ENCODE results near the gene GOLGA6L6.
"Not testable (repeated sequence)": the region's sequence is repeated elsewhere in the genome, so short reads cannot be mapped to it uniquely, and the experiment has no call there.

GOLGA6L6 gene, protein sequence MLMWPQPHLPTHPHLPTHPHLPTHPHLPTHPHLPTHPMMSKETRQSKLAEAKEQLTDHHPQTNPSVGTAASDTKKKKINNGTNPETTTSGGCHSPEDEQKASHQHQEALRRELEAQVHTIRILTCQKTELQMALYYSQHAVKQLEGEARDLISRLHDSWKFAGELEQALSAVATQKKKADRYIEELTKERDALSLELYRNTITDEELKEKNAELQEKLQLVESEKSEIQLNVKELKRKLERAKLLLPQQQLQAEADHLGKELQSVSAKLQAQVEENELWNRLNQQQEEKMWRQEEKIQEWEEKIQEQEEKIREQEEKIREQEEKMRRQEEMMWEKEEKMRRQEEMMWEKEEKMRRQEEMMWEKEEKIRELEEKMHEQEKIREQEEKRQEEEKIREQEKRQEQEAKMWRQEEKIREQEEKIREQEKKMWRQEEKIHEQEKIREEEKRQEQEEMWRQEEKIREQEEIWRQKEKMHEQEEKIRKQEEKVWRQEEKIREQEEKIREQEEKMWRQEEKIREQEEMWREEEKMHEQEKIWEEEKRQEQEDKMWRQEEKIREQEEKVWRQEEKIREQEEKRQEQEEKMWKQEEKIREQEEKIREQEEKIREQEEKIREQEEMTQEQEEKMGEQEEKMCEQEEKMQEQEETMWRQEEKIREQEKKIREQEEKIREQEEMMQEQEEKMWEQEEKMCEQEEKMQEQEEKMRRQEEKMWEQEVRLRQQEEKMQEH

DNA sequence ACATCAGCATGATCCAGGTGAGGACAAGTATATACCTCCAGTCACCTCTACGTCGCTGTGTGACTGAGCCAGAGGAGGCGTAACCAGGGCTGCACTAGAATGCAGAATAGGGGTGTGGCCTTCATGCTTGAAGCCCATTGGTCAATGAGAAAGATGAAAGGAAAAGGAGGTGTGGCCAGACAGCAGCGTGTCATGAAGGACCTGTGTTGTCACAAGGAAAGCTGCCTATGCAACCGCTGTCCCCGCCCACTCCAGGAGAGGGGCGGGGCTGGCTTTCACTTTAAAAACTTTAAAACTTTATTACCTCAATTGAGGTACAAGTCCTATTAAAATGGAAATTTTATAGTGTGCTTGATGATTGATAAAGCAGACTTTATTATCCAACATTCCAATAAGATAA lies at the start of gene GOLGA6L6:
Gene GOLGA6L6 (minus strand): TSS at position 101 of the 400 bp plus-strand sequence. CDS start 91 bp downstream, at position 10.
- DNase-seq (ENCODE audit: low read depth) = not testable (repeated sequence)

- DNase-seq (ENCODE audit: low read depth) = not testable (repeated sequence)
Observed at GRCh38 chr15:20590069-20590468, 48.5 kb upstream of the GOLGA6L6 start.

DNA sequence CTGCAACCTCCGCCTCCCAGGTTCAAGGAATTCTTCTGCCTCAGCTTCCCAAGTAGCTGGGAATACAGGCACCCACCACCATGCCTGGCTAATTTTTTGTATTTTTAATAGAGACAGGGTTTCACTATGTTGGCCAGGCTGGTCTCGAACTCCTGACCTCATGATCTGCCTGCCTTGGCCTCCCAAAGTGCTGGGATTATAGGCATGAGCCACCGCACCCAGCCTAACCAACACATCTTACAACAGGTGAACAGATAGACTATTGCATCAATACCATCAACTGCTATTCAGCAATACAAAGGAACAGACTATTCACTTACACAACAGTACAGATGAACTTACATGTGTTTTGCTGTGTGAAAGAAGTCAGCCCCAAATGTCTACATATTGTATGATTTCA lies 45.2 kb upstream of the GOLGA6L6 start:
- not testable (repeated sequence) for DNase-seq (ENCODE audit: low read depth)

- not testable (repeated sequence) for DNase-seq (ENCODE audit: low read depth)
Observed at GRCh38 chr15:20582726-20583115, 41.1 kb upstream of the GOLGA6L6 start.

- not testable (repeated sequence) for DNase-seq (ENCODE audit: low read depth)
Observed at GRCh38 chr15:20582109-20582725, 40.6 kb upstream of the GOLGA6L6 start.

- not testable (repeated sequence) for DNase-seq (ENCODE audit: low read depth)
Observed at GRCh38 chr15:20581261-20582108, 39.9 kb upstream of the GOLGA6L6 start.

DNA sequence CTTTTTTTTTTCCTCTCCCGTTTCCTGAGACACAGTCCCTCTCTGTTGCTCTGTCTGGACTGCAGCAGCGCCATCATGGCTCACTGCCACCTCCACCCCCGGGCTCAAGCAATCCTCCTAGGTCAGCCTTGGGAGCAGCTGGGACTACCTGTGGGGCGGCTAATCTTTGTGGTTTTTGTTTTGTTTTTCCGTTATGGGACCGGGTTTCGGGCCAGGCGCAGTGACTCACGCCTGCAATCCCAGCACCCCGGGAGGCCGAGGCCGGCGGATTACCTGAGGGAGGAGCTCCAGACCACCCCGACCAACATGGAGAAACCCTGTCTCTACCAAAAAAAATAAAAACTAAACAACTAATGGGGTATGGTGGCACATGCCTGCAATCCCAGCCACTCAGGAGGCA lies 38.1 kb upstream of the GOLGA6L6 start:
- DNase-seq (ENCODE audit: low read depth) = not testable (repeated sequence)

GRCh38 chr15:20551289-20551688 lies 9.7 kb upstream of the GOLGA6L6 start:
- DNase-seq (ENCODE audit: low read depth) = not testable (repeated sequence)

GRCh38 chr15:20505926-20506658 lies 35.5 kb downstream of the GOLGA6L6 start:
- not testable (repeated sequence) for DNase-seq (ENCODE audit: low read depth)

DNA sequence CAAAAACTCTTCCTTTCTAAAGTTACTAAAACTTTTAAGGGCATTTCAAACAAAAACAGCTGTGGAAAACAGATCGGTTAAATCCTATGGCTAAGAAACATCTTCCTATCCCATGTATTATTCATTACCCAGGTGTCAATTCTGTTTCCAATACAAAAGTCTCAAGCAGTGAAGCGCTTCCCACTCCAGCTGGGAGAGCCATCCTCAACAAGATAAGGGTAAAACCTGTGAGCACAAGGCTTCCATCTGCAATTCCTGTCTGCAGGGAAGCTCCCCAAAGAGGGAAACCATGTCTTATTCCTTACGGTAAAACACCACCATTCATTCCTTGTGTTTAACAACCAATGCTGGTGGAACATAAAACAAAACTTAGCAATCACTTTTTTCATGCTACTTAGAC lies 38.8 kb downstream of the GOLGA6L6 start:
- not testable (repeated sequence) for DNase-seq (ENCODE audit: low read depth)

- not testable (repeated sequence) for DNase-seq (ENCODE audit: low read depth)
Observed at GRCh38 chr15:20501512-20502222, 39.9 kb downstream of the GOLGA6L6 start.

DNA sequence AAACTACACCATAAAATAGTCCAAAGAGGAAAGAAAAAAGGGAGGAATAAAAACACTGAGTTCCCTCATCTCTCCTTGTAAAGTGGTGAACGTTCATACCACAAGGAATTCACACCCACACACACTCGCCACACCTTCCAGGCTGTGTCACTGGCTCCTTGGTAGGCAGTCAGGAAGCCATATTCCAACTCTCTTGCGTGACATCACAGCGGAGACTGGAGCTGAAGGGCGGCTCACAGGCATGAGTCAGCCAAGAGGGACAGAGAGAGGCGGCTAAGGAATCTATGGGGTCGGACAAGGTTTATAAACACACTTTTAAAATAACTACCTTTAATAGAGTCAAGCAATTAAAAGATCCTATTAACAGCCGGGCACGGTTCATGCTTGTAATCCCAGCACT lies 43.8 kb downstream of the GOLGA6L6 start:
- not testable (repeated sequence) for DNase-seq (ENCODE audit: low read depth)

DNA sequence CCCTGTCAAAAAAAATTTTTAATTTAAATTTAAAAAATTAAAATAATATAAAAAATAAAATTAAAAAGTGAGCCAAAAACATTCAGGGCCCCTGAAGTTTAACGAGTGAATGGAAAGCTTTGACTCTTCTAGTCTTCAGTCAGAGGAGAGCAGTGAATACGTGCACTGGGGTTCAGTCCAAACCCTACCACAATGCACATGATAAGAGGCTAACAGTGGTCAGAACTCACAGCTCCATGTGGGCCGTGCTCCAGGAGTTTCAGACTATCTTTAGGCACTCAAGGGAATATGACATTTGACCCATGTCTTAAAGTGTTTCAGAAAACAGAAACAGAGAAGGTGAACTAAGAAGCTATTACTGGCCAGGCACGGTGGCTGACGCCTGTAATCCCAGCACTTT lies 48.6 kb downstream of the GOLGA6L6 start:
- DNase-seq (ENCODE audit: low read depth) = not testable (repeated sequence)

DNA sequence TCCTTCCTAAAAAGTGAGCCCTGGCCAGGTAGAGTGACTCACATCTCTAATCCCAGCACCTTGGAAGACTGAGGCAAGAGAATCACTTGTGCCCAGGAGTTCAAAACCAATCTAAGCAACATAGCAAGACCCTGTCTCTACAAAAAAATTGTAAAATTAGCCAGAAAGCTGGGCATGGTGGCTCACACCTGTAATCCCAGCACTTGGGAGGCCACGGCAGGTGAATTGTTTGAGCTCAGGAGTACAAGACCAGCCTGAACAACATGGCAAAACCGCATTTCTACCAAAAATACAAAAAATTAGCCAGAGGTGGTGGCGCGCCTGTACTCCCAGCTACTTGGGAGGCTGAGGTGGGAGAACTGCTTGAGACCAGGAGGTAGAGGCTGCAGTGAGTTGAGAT lies 49.0 kb downstream of the GOLGA6L6 start:
- DNase-seq (ENCODE audit: low read depth) = not testable (repeated sequence)

DNA sequence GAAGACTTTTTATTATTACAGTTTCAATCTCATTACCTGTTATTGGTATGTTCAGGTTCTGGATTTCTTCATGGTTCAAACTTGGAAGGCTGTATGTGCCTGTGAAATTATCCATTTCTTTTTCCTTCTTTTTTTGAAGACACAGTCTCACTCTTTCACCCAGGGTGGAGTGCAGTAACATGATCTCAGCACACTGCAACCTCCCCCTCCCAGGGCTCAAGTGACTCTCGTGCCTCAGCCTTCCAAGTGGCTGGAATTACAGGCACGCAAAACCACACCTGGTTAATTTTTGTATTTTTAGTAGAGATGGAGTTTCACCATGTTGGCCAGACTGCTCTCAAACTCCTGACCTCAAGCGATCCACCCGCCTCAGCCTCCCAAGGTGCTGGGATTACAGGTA lies 52.3 kb downstream of the GOLGA6L6 start:
- DNase-seq (ENCODE audit: low read depth) = not testable (repeated sequence)

Data from CMK (cell line).